PFSK-1 (cell line): Measurements from ENCODE around the gene STXBP5.

Source experiments
- FOXP2 ChIP-seq: optimal IDR thresholded peaks from 2 replicates; pipeline ENCODE3; 2011; ENCODE audit warnings: borderline replicate concordance, control low read depth, inconsistent platforms; ENCODE audit not compliant: insufficient read depth; ENCODE audit errors: extremely low read length, extremely low read depth
- POLR2AphosphoS5 ChIP-seq: IDR thresholded peaks from 2 replicates; pipeline ENCODE4 v1.6.1; 2012; ENCODE audit warnings: low read depth, mild to moderate bottlenecking, control low read depth, low read length, moderate library complexity
- REST ChIP-seq, 2 experiments: IDR thresholded peaks; 2 replicates each; pipeline versions ENCODE4 v1.6.1 to v1.8.0; 2011 to 2012; ENCODE audit warnings: low read depth in 2 of 2, low read length in 2 of 2, control low read depth in 1 of 2, inconsistent platforms in 1 of 2, mild to moderate bottlenecking in 1 of 2, moderate library complexity in 1 of 2; ENCODE audit not compliant: insufficient read depth in 1 of 2
- SIN3A ChIP-seq: IDR thresholded peaks from 2 replicates; pipeline ENCODE4 v1.6.1; 2012; ENCODE audit warnings: mild to moderate bottlenecking, low read length, moderate library complexity, borderline replicate concordance; ENCODE audit not compliant: insufficient read depth
- TAF1 ChIP-seq: IDR thresholded peaks from 2 replicates; pipeline ENCODE4 v1.6.1; 2012; ENCODE audit warnings: low read length, control low read depth, borderline replicate concordance; ENCODE audit not compliant: insufficient read depth

Gene STXBP5

GRCh38 chr6:147298461-147298860, 94.2 kb downstream of the STXBP5 start:
- TF ChIP-seq FOXP2 (no peak), TAF1 (no peak), SIN3A (no peak), POLR2AphosphoS5 (no peak), REST (IDR thresholded peaks at IDR 0.05; ENCODE audit: insufficient read depth in 1 of 2, low read depth in 2 of 2, low read length in 2 of 2) (no peak)

DNA sequence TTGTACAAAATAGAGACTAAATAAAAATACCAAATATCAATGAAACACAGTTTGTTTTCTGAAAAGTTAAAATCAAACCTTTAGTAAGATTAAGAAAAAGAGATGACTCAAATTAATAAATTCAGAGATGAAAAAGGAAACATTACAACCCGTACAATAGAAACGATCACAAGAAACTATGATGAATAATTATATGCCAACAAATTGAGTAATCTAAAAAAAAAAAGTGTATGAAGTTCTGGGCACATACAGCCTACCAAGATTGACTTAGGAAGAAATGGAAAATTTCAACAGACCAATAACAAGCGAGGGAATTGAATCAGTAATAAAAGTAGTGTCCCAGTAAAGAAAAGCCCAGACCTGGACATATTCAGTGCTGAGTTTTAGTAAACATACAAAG, 94.8 kb downstream of the STXBP5 start:
- no peak for TF ChIP-seq REST (IDR thresholded peaks at IDR 0.05; ENCODE audit: insufficient read depth in 1 of 2, low read depth in 2 of 2, low read length in 2 of 2)
- no peak for TF ChIP-seq SIN3A
- TF ChIP-seq POLR2AphosphoS5 = no peak
- TF ChIP-seq TAF1 = no peak
- no peak for TF ChIP-seq FOXP2

DNA sequence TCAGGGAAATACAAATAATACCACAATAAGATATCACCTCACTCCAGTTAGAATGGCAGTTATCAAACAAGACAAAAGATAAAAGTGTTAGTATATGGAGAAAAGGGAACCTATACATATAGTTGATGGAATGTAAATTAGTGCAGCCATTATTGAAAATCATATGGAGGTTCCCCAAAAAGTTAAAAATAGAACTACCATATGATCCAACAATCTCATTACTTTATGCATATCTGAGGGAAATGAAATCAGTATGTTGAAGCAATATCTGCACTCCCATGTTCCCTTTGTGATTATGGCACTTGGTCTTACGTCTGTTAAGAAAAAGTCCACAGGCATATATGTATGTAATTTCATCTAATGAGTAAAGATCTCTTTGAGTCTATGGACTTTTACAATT, 96.9 kb downstream of the STXBP5 start:
- TF ChIP-seq FOXP2 = no peak
- TF ChIP-seq REST (IDR thresholded peaks at IDR 0.05; ENCODE audit: insufficient read depth in 1 of 2, low read depth in 2 of 2, low read length in 2 of 2) = no peak
- TF ChIP-seq SIN3A = no peak
- no peak for TF ChIP-seq TAF1
- no peak for TF ChIP-seq POLR2AphosphoS5

GRCh38 chr6:147304016-147304415, 99.8 kb downstream of the STXBP5 start:
- TF ChIP-seq SIN3A (no peak), FOXP2 (no peak), POLR2AphosphoS5 (no peak), REST (IDR thresholded peaks at IDR 0.05; ENCODE audit: insufficient read depth in 1 of 2, low read depth in 2 of 2, low read length in 2 of 2) (no peak), TAF1 (no peak)

DNA sequence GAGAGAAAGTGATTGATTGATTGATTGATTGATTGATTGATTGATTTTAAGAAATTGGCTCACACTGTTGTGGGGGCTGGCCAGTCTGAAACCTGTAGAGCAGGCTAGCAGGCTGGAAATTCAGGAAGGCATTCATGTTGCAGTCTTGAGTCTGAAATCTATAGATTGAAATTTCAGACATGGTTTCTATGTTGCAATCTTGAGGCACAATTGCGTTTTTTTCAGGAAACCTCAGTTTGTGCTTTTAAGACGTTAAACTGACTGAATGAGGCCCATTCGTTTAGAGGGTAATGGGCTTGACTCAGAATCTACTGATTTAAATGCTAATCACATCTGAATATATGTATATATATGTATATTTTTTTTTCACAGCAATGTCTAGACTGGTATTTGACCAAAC, 106.3 kb downstream of the STXBP5 start:
- TF ChIP-seq POLR2AphosphoS5 (no peak), REST (IDR thresholded peaks at IDR 0.05; ENCODE audit: insufficient read depth in 1 of 2, low read depth in 2 of 2, low read length in 2 of 2) (no peak), SIN3A (no peak), FOXP2 (no peak), TAF1 (no peak)
